Limb (tissue), 2 donors: ENCODE measurements around the gene ADPRM.
"Not testable (repeated sequence)": the region's sequence is repeated elsewhere in the genome, so short reads cannot be mapped to it uniquely, and the experiment has no call there.

Source experiments
- DNase-seq, 2 donors: peaks; one replicate each; pipeline ENCODE4 v3.0.0-alpha.2; 2016; ENCODE audit errors: extremely low spot score in 2 of 2

Gene ADPRM

DNA sequence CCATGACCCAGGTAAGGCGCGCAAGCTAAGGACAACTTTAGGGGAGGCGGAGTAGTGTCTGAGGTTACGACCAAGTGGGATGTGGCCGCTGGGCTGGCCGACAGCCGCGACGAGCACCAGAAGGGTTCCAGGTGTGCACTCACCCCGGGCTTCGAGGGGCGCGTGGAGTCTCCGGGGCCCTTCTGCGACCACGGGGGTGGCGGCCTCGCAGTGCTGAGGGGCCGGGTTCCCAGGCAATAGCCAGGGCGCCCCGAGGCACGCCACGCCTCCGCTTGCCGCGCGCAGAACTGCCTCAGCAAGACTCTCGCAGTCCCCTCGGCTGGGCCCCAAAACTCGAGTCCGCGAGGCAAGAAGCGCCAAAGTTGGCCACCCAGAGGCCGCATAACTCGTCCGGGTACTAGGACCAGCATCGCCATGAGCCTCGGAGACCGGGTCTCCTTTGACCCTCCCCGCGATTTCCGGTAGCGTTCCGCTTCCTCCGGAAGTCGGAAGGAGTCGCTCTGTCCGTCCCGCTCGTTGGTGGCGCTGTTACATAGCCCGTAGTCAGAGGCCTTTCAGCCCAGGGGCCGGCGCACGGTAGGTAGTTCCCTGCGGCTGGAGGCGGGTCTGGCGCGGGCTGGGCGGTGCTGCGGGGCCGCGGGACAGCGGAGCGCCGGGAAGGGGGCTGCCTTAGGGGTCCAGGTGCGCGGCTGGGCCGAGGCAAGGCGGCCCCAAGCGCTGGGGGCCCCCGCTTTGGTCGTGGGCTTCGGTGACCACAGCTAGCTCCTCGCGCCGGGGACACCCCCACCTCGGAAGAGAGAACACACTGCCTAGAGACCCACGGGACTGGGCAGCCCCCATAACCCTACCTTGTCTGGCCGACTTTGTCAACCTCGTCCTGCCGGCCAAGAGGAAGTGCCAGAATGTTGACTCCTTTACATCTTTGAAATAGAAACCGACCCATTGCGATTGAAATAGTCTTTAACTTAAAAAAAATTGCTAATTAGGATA is at the start of gene ADPRM, which contains the start of gene SCO1:
ADPRM (plus strand) TSS at position 503 of the 990 bp plus-strand sequence. CDS start 7,333 bp downstream, outside the sequence.
SCO1 (minus strand) TSS at position 442 of the 990 bp plus-strand sequence; CDS start at position 416, 26 bp downstream.
- DNase-seq, result peak; percentile 93 to 94

- DNase-seq, result no peak
Measured at GRCh38 chr17:10648381-10648780, 49.0 kb upstream of the ADPRM start.

GRCh38 chr17:10648956-10649355 is 48.4 kb upstream of the ADPRM start:
- DNase-seq, result no peak

GRCh38 chr17:10649602-10650001 is 47.8 kb upstream of the ADPRM start:
- no peak for DNase-seq

DNA sequence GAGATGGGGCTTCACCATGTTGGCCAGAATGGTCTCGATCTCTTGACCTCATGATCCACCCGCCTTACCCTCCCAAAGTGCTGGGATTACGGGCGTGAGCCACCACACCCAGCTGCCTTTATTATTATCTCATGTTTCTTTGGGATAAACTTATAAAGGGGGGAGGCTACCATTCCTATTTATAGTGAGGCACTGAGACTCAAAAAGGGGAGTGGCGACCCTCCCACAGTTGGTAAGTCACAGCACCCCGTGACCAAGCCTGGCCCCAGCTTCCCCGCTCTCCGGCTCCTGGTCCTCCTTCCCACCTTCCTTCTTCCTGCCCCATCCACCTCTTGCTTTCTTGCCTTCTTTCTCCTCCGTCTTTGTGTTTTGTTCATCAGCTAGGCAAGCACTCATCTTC is 45.5 kb upstream of the ADPRM start:
- DNase-seq, result no peak

DNA sequence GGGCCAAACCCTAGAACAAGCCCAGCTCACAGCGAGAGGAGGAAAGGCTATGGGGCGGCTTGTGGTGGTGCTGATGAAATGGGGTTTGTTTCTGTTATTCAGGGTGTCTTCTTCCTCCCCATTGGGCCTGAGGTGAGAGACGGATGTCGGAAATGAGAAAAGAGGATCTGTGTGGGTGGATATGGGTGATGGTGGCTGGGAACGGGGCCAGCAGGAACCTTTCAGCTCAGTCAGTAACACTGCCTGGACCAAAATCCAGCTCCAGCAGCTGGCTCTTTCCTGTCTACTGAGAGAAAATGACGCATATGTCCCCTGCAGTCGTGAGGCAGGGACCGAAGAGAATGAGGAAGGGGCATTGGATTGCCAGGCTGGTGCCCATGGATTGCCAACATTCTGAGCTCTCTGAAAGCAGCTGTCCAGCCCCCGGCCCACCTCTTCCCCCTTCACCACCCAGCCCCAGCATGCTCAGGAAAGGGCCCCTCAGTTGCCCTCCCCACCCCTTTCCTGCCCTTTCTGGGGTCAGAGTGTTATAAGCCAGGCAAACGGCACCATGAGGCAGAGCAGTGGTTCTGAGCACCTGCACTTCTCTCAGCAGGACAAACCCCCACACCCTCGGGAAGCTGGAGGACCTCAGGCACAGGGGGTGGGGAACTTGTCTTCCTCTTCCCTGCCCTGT is 44.3 kb upstream of the ADPRM start:
- no peak for DNase-seq

- DNase-seq, result no peak
Measured at GRCh38 chr17:10653987-10654386, 43.4 kb upstream of the ADPRM start.

DNA sequence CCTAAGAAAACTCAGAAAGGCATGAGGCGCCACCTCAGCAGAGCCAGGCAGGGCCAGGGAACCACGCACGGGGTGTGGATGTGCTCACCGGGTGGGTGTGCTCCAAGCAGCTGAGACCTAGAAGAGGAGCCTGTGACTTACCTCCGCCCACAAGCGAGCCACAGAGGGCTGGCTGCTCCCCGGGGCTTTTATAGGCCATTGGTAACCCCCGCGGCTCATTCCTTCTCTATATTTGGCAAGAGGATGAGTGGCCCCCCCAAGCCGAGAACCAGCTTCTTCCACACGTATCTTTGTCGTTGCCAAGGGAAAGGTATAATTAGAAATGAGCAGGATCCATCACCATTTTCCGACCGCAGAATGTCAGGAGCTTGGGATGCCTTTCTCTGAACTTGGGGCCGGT is 40.2 kb upstream of the ADPRM start, which contains the start of gene MYH3:
MYH3 (minus strand) TSS at position 162 of the 400 bp plus-strand sequence. CDS start 2,245 bp downstream, outside the sequence.
- peak in 1 of 2 donors; percentile 55 for DNase-seq

- peak in 1 of 2 donors; percentile 51 for DNase-seq
Measured at GRCh38 chr17:10657879-10658278, 39.5 kb upstream of the ADPRM start.

DNA sequence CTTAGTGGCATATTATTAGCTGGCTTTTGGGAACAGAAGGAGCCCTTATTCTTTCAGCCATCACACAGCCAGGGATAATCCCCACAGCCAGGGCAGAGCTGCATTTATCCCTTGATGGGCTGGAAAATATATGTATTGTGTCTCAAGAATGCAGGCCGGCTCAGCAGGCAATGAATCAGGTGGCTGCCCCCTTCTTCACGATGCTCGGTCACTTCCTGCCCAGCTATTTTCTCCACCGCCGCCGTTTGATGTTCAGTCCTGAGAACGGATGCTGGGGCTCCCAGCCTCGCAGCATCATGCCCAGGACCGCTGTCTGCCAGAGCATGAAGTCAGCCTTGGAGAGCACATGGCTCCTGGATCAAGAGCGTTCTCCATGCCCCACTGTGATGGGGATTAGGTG is 36.0 kb upstream of the ADPRM start:
- DNase-seq, result no peak

DNA sequence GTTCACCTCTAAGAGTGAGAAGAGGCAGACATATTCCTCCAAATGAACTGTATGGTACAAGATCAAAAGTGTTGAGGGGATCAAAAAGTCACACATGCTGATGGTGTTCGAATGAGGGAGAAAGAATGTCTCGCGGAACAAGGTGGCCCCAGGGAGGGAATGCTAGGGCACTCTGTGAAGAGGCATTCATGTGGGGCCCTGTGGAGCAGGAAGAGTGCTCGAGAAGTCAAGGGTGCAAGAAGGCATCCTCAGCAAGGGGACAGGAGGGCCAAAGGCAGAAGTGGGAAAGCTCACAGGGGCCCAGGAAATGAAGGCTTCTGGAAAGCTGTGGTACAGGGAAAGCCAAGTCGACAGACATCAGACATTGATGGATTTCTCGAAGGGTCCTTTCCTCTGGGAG is 34.2 kb upstream of the ADPRM start:
- DNase-seq, result no peak

DNA sequence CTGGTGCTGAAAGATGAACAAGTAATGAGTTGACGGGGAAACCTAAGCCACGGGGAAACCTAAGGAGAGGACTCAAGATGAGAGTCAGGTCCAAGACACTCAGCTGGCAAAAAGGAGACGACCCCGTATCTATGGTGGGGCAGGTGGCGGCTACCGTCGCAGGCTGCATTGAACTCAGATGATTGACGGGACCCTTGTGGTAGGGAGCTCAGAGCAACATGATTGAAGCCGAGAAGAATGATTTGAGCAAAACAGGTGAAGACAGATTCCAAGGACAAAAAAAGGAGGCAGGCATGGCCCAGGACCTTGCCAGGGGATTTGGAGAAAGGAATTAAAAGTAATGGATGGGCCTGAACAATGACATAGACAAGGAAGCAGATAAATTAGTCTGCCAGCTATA is 32.8 kb upstream of the ADPRM start:
- no peak for DNase-seq

GRCh38 chr17:10666906-10667305 is 30.5 kb upstream of the ADPRM start:
- no peak for DNase-seq

DNA sequence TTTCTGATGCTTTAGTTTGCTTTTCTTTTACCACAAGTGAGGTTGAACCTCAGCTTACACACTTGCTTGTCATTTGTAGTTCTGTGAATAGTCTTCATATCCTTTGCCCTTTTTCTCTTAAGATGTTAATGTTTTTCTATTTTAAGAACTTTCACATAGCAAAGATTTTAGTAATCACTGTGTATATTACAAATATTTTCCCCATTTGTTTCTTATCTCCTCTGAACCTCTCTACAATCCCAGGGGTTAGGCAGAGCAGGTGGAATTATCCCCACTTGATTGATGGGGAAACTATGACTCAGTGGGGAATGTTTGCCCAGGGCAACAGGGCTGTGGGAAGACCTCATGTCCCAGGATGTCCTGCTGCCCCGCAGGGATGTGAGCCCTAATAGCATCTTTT is 28.6 kb upstream of the ADPRM start:
- DNase-seq, result no peak

DNA sequence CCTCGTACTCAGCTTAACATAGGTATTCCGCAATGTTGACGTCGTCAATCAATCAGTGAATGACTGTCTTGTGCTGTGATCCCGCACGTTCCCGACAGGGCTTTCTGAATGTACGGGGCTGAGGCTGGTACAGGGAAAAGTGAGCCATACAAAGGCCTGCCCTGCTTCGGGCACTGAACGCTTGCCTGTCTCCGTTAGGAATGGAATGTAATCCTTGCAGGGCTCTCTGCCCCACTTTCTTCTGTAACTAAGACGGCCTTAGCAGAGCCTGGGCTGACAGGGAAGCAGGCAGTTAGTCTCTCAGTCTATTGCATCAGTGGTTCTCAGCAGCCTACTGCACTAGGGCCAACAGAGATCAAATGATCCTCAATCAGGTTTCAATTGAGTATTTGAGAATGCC is 24.1 kb upstream of the ADPRM start:
- DNase-seq, result no peak

DNA sequence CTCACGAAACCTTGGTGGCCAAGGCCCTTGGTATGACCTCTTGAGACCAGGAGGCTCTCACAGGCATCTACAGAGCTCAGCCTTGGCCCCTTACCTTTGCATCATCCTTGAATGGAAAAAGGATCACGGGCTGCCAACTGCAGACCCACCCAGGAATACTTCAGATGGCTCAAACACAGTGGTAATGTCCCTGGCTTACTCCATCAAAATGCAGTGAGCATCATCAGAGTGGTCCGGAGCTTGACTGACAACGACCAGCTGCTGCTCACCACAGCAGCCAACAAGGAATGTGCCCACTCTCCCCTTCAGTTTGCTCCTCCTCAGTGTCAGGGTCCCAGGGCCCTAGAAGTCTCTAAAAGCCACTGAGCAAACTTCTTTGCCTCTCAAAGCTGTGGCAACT is 22.7 kb upstream of the ADPRM start:
- DNase-seq, result no peak

GRCh38 chr17:10681866-10682446 is 15.4 kb upstream of the ADPRM start:
- DNase-seq, result no peak

DNA sequence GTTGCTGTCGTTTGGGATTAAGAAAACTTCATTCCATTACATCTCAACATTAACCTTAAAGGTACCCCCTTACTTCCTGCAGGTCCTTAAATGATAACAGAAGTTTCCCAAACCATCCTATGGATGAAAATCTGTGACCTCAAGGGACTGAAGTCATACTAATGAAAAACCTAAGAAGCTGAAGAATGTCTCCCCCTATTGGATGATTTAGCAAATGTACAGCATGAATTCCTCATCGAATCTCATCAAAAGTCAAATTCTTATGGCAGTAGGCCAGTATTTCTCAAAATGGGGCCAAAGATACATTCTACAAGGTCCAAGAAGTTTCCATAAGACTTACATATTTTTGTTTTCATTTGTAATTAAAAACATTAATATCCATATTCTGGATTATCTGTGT is 13.5 kb upstream of the ADPRM start:
- no peak for DNase-seq

DNA sequence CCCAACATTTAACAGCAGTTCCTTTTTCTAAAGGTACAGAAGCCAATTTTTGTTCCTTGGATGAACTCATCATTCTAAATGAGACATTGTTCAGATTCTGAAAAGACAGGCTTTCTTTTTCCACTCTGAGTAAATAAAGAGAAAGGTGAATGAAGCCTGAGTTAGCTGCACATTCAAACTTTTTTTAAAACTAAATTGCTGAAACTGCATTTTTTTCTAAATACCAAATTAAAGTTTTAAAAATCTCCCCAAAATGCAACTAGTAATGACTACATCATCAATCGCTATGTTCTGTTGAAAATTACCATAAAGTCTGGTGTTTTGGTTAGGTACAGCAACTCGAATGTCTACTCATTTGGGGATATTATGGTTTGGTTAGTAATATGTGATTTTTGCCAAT is 9.9 kb upstream of the ADPRM start:
- DNase-seq, result no peak

GRCh38 chr17:10695875-10696407 is 1.5 kb upstream of the ADPRM start:
- DNase-seq, result not testable (repeated sequence)

- DNase-seq, result no peak
Measured at GRCh38 chr17:10698096-10698818, 863 bp downstream of the ADPRM start.
